H9 (cell line): ENCODE measurements around the gene TTC23. TPM values are rescaled to one million over a fixed set of nuclear protein-coding genes. Genes with fewer than 3 reads are reported as not detected.

Source experiments
- DNase-seq: peaks from one replicate; pipeline ENCODE4 v3.0.0-alpha.2; 2017
- H2AFZ ChIP-seq: one replicate; pipeline ENCODE4 v1.6.1; 2013; ENCODE audit warnings: mild to moderate bottlenecking, low read length, control low read depth, moderate library complexity
- H2AK5ac ChIP-seq: 2 replicates; pipeline ENCODE4 v1.6.1; 2013; ENCODE audit warnings: low read length, control low read depth, mixed read lengths; ENCODE audit not compliant: insufficient read length
- H2BK120ac ChIP-seq: one replicate; pipeline ENCODE4 v1.6.1; 2013; ENCODE audit warnings: low read depth, mild to moderate bottlenecking, low read length, control low read depth, inconsistent platforms; ENCODE audit not compliant: poor library complexity, severe bottlenecking
- H2BK12ac ChIP-seq: 2 replicates; pipeline ENCODE4 v1.6.1; 2013; ENCODE audit warnings: low read length, control low read depth, mixed read lengths, low read depth; ENCODE audit not compliant: insufficient read length
- H2BK15ac ChIP-seq: 2 replicates; pipeline ENCODE4 v1.6.1; 2013; ENCODE audit warnings: low read depth, low read length, control low read depth
- H2BK20ac ChIP-seq: one replicate; pipeline ENCODE4 v1.6.1; 2013; ENCODE audit warnings: low read depth, mild to moderate bottlenecking, low read length, control low read depth, inconsistent platforms; ENCODE audit not compliant: poor library complexity, severe bottlenecking
- H2BK5ac ChIP-seq: 2 replicates; pipeline ENCODE4 v1.6.1; 2013; ENCODE audit warnings: low read length, control low read depth, mixed read lengths; ENCODE audit not compliant: insufficient read length
- H3K14ac ChIP-seq: 2 replicates; pipeline ENCODE4 v1.6.1; 2013; ENCODE audit warnings: low read length, control low read depth; ENCODE audit not compliant: insufficient read depth
- H3K18ac ChIP-seq: 2 replicates; pipeline ENCODE4 v1.6.1; 2013; ENCODE audit warnings: low read depth, mild to moderate bottlenecking, mixed read lengths, low read length, control low read depth; ENCODE audit not compliant: insufficient read length
- H3K23ac ChIP-seq: 2 replicates; pipeline ENCODE4 v1.6.1; 2013; ENCODE audit warnings: low read length, control low read depth, mixed read lengths, low read depth; ENCODE audit not compliant: insufficient read length
- H3K23me2 ChIP-seq: 2 replicates; pipeline ENCODE4 v1.6.1; 2013; ENCODE audit warnings: low read depth, mild to moderate bottlenecking, mixed read lengths, low read length, control low read depth; ENCODE audit not compliant: insufficient read length, poor library complexity, severe bottlenecking
- H3K27ac ChIP-seq: 2 replicates; pipeline ENCODE4 v1.5.1; 2013; ENCODE audit warnings: low read length, control low read depth, mixed read lengths, low read depth; ENCODE audit not compliant: insufficient read length
- H3K27me3 ChIP-seq: 2 replicates; pipeline ENCODE4 v1.6.1; 2013; ENCODE audit warnings: low read length, control low read depth, inconsistent platforms; ENCODE audit not compliant: insufficient read depth
- H3K4ac ChIP-seq: 2 replicates; pipeline ENCODE4 v1.6.1; 2013; ENCODE audit warnings: low read depth, mild to moderate bottlenecking, control low read depth, inconsistent platforms, low read length, moderate library complexity
- H3K4me1 ChIP-seq: 2 replicates; pipeline ENCODE4 v1.6.1; 2013; ENCODE audit warnings: low read length, control low read depth, inconsistent platforms; ENCODE audit not compliant: insufficient read depth
- H3K4me2 ChIP-seq: 2 replicates; pipeline ENCODE4 v1.6.1; 2013; ENCODE audit warnings: low read length, control low read depth, mixed read lengths; ENCODE audit not compliant: insufficient read length, insufficient read depth
- H3K56ac ChIP-seq: 2 replicates; pipeline ENCODE4 v1.6.1; 2013; ENCODE audit warnings: low read depth, mild to moderate bottlenecking, mixed read lengths, low read length, control low read depth; ENCODE audit not compliant: insufficient read length
- H3K79me1 ChIP-seq: 2 replicates; pipeline ENCODE4 v1.6.1; 2013; ENCODE audit warnings: low read depth, mild to moderate bottlenecking, moderate library complexity, low read length, control low read depth, inconsistent platforms; ENCODE audit not compliant: insufficient read depth, poor library complexity, severe bottlenecking
- H3K79me2 ChIP-seq: 2 replicates; pipeline ENCODE4 v1.6.1; 2013; ENCODE audit warnings: low read length, control low read depth, inconsistent platforms; ENCODE audit not compliant: insufficient read depth
- H3K9ac ChIP-seq: 2 replicates; pipeline ENCODE4 v1.6.1; 2013; ENCODE audit warnings: low read length, control low read depth, mixed read lengths; ENCODE audit not compliant: insufficient read length; ENCODE audit errors: extremely low read depth
- H3K9me3 ChIP-seq: one replicate; pipeline ENCODE4 v1.6.1; 2013; ENCODE audit warnings: low read depth, low read length, inconsistent platforms; ENCODE audit not compliant: control insufficient read depth
- H3T11ph ChIP-seq: one replicate; pipeline ENCODE4 v1.6.1; 2013; ENCODE audit warnings: mild to moderate bottlenecking, low read length, control low read depth, inconsistent platforms
- H4K20me1 ChIP-seq: one replicate; pipeline ENCODE4 v1.6.1; 2013; ENCODE audit not compliant: control insufficient read depth, insufficient read length, insufficient read depth
- H4K5ac ChIP-seq: 2 replicates; pipeline ENCODE4 v1.6.1; 2013; ENCODE audit warnings: low read depth, mild to moderate bottlenecking, mixed read lengths, low read length, control low read depth; ENCODE audit not compliant: insufficient read length
- H4K8ac ChIP-seq: replicated peaks from 2 replicates; pipeline ENCODE4 v1.6.1; 2013; ENCODE audit warnings: low read length, control low read depth, mixed read lengths, low read depth; ENCODE audit not compliant: insufficient read length
- H4K91ac ChIP-seq: 2 replicates; pipeline ENCODE4 v1.6.1; 2013; ENCODE audit warnings: low read depth, mild to moderate bottlenecking, moderate library complexity, mixed read lengths, low read length, control low read depth; ENCODE audit not compliant: insufficient read length
- H3K27ac Mint-ChIP-seq, 3 experiments: 2 replicates in 2 of 3; 3 replicates in 1 of 3; pipeline ENCODE4 v1.8.0; 2020 to 2021; ENCODE audit warnings: mixed read lengths in 3 of 3, mild to moderate bottlenecking in 1 of 3, moderate library complexity in 1 of 3
- H3K27me3 Mint-ChIP-seq: 2 replicates; pipeline ENCODE4 v1.8.0; 2021; ENCODE audit warnings: low read depth, mild to moderate bottlenecking, moderate library complexity, mixed read lengths
- H3K36me3 Mint-ChIP-seq, 3 experiments: 2 replicates in 2 of 3; 3 replicates in 1 of 3; pipeline ENCODE4 v1.8.0; 2020 to 2021; ENCODE audit warnings: low read depth in 3 of 3, mixed read lengths in 3 of 3; ENCODE audit not compliant: insufficient read depth in 1 of 3
- H3K4me1 Mint-ChIP-seq, 2 experiments: 2 replicates each; pipeline ENCODE4 v1.8.0; 2020; ENCODE audit warnings: mixed read lengths in 2 of 2
- H3K4me3 Mint-ChIP-seq, 2 experiments: 2 replicates in 1 of 2; 3 replicates in 1 of 2; pipeline ENCODE4 v1.8.0; 2020 to 2021; ENCODE audit warnings: mild to moderate bottlenecking in 2 of 2, mixed read lengths in 2 of 2, moderate library complexity in 1 of 2
- H3K9me3 Mint-ChIP-seq, 2 experiments: 2 replicates in 1 of 2; 3 replicates in 1 of 2; pipeline ENCODE4 v1.8.0; 2020; ENCODE audit warnings: mild to moderate bottlenecking in 2 of 2, mixed read lengths in 2 of 2, moderate library complexity in 1 of 2
- WGBS: extraction: QIAGEN DNeasy Blood & Tissue Kit; methylation state at CpG from one replicate; pipeline ENCODE4 v1.1.7; 2013; ENCODE audit warnings: missing lambda C conversion rate, low lambda C conversion rate, mixed read lengths; ENCODE audit not compliant: insufficient read length; ENCODE audit errors: extremely low coverage; 5-methylcytosine and 5-hydroxymethylcytosine counted together
- total RNA-seq: library from RNA; stranded (reverse); gene quantifications from 2 replicates; pipeline ENCODE4 v1.2.1, GENCODE V29; 2021
- TF ChIP-seq, protein P1 (sequence below): fragments of 200-600 bp; sonication (generic); conservative IDR thresholded peaks from 3 replicates; pipeline ENCODE4 v1.8.0; 2021; ENCODE audit warnings: antibody characterized with exemption, mild to moderate bottlenecking

TTC23 gene
- total RNA-seq, 1 experiment from 2014 or later, result 14.3 TPM

DNA sequence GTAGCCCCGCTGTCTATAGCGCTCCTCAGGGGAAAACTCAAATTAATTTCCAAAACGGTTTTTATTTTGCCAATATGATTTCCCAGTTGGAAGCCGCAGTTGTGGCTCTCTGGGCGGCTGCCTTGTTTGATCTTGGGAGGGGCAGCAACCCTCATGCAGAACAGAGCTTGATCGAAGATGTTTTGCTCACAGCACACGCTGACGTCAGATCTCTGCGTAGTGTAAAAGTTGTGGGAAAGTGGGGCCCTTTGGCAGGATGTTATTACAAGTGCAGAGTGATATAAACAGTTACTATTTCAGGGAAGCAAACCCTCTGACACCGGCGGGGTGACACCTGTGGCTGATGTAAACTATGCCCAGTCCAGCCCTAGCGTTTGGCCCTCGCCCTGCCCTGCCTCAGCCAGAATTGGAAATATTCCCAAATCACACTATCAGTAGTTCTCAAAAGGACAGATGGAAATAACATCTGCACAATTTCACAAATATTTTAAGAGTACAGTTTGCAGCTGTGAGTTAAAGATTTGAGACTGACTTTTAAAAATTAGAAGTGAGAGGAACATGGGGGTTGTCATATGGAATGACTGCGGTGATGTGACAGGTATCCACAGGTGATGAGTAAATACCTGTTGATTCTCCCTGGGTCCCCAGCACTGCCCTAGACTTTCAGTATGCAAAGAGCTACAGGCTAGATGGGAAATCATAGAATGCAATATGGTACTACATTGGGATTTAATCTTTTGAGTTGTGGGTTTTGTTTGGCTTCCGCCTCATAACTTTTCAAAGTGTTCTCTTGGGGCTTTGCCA lies 142.8 kb downstream of the TTC23 start:
- no peaks in the 10 kb centered on the region; a peak in 1 of 5 replicates for H3K9me3 Mint-ChIP-seq
- Histone ChIP-seq H3K4me1 (no peaks in the 10 kb centered on the region), H2BK15ac (no peak overlapping the region), H3K27ac (no peak overlapping the region), H3K56ac (no peak overlapping the region), H3K79me1 (no peaks in the 10 kb centered on the region), H3K23ac (no peak overlapping the region), H4K91ac (no peak overlapping the region), H2BK12ac (no peak overlapping the region), H2BK20ac (no peak overlapping the region), H2AK5ac (no peak overlapping the region), H3K23me2 (no peaks in the 10 kb centered on the region), H3K14ac (no peak overlapping the region), H3K27me3 (peaks cover 17% of the 10 kb centered on the region; the same call in 1 of the 2 replicates), H3K4ac (no peak overlapping the region), H4K20me1 (peaks cover 3% of the 10 kb centered on the region), H2AFZ (no peak overlapping the region), H4K8ac (no peak overlapping the region), H2BK5ac (no peak overlapping the region), H2BK120ac (no peak overlapping the region), H3K9me3 (no peaks in the 10 kb centered on the region), H3T11ph (no peak overlapping the region), H4K5ac (no peak overlapping the region), H3K79me2 (no peaks in the 10 kb centered on the region), H3K4me2 (peak overlapping the region; percentile 40), H3K18ac (no peak overlapping the region), H3K9ac (no peak overlapping the region)
- TF ChIP-seq, protein P1, sequence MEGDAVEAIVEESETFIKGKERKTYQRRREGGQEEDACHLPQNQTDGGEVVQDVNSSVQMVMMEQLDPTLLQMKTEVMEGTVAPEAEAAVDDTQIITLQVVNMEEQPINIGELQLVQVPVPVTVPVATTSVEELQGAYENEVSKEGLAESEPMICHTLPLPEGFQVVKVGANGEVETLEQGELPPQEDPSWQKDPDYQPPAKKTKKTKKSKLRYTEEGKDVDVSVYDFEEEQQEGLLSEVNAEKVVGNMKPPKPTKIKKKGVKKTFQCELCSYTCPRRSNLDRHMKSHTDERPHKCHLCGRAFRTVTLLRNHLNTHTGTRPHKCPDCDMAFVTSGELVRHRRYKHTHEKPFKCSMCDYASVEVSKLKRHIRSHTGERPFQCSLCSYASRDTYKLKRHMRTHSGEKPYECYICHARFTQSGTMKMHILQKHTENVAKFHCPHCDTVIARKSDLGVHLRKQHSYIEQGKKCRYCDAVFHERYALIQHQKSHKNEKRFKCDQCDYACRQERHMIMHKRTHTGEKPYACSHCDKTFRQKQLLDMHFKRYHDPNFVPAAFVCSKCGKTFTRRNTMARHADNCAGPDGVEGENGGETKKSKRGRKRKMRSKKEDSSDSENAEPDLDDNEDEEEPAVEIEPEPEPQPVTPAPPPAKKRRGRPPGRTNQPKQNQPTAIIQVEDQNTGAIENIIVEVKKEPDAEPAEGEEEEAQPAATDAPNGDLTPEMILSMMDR, result no peak
- H3K27ac Mint-ChIP-seq, result no peak overlapping the region
- H3K36me3 Mint-ChIP-seq, result no peaks in the 10 kb centered on the region; a peak in 1 of 7 replicates
- DNase-seq, result no peak
- peaks cover 59% of the 10 kb centered on the region for H3K27me3 Mint-ChIP-seq
- peaks cover 3 to 6% of the 10 kb centered on the region in 2 experiments; a peak in 2 of 4 replicates for H3K4me1 Mint-ChIP-seq
- H3K4me3 Mint-ChIP-seq, result peak overlapping the region; percentile 51 to 76
- WGBS, result no CpG with 5 or more reads among the region's 15 CpGs
